Suprapubic skin (tissue), 4 donors: ENCODE data around the gene RIMBP2.

ENCODE experiments used
- CTCF ChIP-seq, 2 donors: fragments of 200-600 bp in 1 of 2; fragments of 450-650 bp in 1 of 2; sonication (generic) in 1 of 2; IDR thresholded peaks; one replicate each; pipeline ENCODE4 v1.5.1; 2016 to 2019; ENCODE audit warnings: antibody characterized with exemption in 2 of 2, mild to moderate bottlenecking in 1 of 2, moderate library complexity in 1 of 2
- EP300 ChIP-seq: sonication (generic); formaldehyde crosslinking; IDR thresholded peaks from one replicate; pipeline ENCODE4 v1.6.1; 2017; ENCODE audit warnings: antibody characterized with exemption
- POLR2A ChIP-seq, 2 donors: fragments of 450-650 bp; IDR thresholded peaks; one replicate each; pipeline ENCODE4 v1.6.1; 2017; ENCODE audit warnings: antibody characterized with exemption in 2 of 2, mild to moderate bottlenecking in 2 of 2, moderate library complexity in 2 of 2
- POLR2AphosphoS5 ChIP-seq, 3 donors: sonication (generic); formaldehyde crosslinking; IDR thresholded peaks; one replicate each; pipeline ENCODE4 v1.6.1; 2017; ENCODE audit warnings: antibody characterized with exemption in 3 of 3

GRCh38 chr12:130613831-130614529 is 102.1 kb downstream of the RIMBP2 start:
- TF ChIP-seq CTCF (IDR thresholded peaks at IDR 0.05) (no peak), POLR2A (IDR thresholded peaks at IDR 0.05) (no peak), EP300 (no peak), POLR2AphosphoS5 (IDR thresholded peaks at IDR 0.05) (no peak)
